Measurements from ENCODE around the gene HIF3A.
"Not testable (repeated sequence)": the region's sequence is repeated elsewhere in the genome, so short reads cannot be mapped to it uniquely, and the experiment has no call there.

Gene HIF3A

DNA sequence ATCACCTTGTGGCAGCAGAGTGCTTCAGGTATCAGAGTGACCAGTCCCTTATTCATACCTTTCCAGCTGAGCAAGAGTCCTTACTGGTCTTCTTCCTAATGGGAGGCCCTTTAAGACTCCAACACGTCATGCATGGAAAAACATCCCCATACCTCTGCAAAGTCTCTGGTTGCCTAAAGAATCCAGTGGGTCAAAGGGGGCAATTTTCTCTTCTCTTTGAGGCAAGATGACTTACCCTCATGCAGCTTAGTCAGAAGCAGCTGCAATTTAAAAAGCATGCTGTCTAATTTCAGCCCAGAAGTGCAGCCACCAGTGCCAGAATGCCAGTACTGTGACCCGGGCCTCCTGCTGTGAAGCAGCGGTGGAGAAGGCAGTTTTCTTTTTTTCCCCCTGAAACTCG, 68.7 kb downstream of the HIF3A start:
- FAIRE-seq, result no peak

- FAIRE-seq, result no peak
Measured at GRCh38 chr19:46366620-46367292, 69.9 kb downstream of the HIF3A start.

GRCh38 chr19:46367426-46367825, 70.6 kb downstream of the HIF3A start:
- no peak for FAIRE-seq

DNA sequence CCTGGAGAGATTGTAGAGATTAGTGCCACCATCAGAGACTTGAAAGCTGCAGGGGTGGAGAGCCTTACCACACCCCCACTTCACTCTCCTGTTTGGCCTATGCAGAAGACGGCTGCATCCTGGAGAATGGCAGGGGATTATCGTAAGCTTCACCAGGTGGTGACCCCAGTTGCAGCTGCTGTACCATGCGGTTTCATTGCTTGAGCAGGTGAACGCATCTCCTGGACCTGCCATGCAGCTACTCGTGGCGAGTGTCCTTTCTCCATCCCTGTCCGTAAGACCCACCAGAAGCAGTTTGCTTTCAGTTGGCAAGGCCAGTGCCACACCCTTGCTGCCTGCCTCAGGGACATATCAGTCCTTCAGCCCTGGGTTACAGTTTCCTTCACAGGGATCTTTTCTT, 71.3 kb downstream of the HIF3A start:
- FAIRE-seq, result no peak

- FAIRE-seq, result no peak
Measured at GRCh38 chr19:46369817-46370216, 73.0 kb downstream of the HIF3A start.

GRCh38 chr19:46371371-46371901, 74.6 kb downstream of the HIF3A start:
- FAIRE-seq, result no peak

- no peak for FAIRE-seq
Measured at GRCh38 chr19:46372901-46373490, 76.2 kb downstream of the HIF3A start.

- no peak for FAIRE-seq
Measured at GRCh38 chr19:46373491-46374359, 76.9 kb downstream of the HIF3A start.

DNA sequence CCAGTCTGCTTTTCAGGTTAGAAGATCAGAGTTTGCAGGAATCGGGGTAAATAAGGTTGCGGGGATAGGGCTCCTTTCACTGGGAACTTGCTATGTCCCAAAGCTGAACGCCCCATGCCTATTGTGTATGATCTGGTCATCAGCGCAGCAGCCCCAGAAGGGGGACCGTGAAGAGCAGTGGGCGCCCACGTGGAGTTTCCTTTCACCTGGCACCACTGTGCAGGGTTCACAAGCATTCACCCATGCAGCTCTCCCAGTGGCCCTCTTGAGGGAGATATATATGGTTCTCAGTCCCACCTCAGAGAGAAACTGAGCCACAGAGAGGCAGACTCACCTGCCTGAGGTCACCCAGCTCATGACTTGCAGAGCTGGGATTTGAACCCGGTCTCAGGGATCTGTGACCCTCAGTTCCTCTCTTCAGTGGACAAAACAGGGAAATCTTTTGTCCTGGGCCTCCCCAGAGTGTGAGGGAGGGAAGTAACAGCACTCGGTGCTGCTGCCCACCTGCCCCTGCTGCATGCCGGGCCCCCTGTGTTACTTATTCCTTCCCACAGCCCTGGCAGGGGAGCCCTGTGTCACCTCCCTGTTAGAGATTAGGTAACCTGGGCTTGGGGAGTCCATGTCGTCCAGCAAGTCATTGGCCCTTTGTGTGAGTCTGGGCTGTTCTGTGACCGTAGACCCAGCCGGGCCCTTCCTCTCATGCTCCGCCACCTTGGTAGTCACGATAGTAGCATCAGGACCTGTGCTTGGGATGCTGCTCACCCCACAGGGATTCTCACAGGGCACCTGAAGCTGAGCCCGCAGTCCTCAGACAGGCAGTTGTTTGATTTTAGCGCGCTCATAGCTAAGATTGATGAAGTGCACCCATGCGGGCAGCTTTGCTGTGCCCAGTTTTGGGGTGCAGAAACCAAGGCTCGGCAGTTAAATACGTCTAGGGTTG, 78.0 kb downstream of the HIF3A start:
- FAIRE-seq, result no peak

DNA sequence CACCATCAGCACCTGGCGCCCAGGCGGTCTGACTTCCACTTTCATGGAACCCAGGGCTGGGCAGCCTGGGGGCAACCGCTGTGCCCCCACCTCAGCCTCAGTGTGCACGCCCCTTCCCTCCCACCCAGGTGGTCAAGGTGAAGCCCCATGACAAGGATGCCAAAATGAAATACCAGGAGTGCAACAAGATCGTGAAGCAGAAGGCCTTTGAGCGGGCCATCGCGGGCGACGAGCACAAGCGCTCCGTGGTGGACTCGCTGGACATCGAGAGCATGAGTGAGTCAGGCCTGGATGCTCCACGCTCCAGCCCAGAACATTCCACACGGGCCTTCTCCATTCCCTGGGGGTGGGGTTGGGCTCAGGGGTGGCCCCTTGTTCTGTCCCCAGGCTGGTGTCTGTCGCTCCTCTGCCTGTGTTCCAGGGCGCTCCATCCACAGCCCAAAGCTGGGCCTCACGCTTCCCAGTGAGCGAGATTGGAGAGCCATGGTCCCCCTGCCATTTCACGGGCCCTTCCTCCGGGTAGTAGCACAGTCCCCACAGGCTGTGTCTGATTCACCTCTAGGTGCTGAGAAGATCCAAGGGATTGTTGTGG, 78.7 kb downstream of the HIF3A start:
- FAIRE-seq, result not testable (repeated sequence)

DNA sequence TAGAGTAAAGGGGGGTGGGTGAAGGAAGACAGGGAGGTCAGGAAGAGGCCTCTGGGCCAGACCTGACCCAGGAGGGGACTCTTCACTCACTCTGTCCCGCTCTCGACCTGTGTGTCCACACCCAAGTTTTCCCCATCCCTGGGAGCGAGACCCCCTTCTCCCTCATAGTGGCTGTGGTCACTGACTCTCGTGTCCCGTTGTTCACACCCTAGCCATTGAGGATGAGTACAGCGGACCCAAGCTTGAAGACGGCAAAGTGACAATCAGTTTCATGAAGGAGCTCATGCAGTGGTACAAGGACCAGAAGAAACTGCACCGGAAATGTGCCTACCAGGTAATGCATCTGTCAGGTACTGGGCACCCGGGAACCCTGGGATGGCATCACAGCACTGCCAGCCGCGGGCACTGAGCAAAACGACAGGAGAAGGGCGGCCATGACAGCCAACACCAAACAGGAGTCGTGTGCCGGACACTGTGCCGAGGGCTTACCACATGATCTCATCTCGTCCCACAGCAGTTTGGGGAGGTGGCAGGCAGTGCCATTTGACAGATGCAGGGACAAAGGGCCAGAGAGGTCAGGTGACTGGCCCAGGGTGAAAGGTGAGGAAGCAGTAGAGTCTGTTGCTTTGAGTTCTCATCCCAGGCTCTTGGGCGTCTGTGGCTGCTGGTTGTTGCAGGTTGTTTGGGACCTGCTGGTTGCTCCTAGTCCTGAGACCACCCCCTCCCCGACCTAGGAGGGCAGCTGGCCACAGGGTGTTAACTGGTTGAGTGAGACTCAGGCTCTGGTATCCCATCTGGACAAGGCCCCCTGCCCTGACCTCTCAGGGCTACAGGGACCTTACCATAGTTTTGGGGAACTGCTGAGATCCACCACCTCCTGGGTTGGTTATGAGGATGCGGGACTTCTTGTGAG, 79.7 kb downstream of the HIF3A start:
- FAIRE-seq, result no peak

DNA sequence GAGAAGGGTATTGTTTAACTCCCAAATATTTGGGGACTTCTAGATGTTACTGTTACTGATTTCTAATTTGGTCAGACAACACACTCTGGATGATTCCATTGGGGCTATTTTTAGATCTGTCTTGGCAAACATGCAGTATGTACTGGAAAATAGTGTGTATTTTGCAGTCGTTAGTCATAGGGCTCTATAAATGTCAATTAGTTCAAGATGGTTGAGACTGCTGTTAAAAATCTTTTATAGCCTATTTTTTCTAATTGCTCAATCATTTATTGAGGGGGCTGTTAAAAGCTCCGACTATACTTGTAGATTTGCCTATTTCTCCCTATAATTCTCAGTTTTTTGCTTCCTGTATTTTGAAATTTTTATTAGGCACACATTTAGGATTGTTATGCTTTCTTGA, 81.4 kb downstream of the HIF3A start:
- FAIRE-seq, result no peak

DNA sequence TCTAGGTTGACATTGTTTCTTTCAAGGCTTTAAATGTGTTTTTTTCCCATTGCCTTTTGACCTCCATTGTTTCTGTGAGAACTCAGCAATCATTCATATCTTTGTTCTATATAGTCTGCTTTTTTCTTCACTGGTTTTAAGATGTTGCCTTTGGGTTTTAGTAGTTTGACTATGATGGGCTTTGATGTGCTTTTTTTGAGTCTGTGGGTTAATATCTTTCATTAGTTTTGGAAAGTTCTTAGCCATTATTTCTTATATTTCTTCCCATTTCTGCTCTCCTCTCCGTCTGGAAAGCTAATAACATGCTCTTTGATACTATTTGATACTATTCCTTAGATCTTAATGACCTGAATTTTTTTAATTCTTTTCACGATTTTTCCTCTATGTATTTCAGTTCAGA, 83.8 kb downstream of the HIF3A start:
- no peak for FAIRE-seq

DNA sequence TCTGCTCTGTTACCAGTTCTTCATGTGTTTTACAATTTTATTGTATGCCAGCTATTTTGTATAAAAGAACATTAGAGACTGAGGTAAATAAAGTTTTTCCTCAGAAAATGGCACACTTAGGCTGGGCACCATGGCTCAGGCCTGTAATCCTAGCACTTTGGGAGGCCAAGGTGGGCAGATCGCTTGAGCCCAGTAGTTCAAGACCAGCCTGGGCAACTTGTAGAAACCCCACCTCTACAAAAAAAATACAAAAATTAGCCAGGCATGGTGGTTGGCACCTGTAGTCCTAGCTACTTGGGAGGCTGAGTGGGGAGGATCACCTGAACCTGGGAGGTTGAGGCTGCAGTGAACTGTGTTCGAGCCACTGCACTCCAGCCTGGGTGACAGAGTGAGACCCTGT, 84.5 kb downstream of the HIF3A start:
- no peak for FAIRE-seq

DNA sequence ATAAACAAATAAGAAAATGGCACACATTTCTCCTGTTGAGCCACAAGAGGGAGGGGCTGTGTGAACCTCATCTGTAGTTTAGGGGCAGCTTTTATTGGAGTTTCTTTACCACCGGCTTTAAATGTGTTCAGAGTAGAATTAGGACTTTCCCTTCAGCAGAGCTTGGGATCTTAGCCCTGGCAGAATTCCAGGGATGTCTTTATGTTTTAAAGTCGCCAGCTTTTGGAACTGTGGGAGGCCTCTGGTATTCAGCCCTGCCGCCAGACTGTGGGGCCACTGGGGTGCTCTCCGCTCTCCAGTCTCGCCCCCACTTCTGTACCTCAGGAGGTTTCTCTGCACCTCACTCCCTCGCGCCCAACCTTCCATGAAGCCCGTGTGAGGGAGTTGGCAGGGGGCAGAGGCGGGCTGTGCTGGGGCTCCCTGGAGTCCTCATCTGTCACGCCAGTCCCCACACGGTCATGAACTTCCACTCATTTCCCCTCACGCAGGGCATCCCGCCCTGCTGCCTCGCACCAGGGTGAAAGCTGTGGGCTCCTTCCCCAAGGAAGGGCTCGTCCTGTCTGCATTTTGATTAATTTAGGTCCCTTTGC, 85.0 kb downstream of the HIF3A start:
- no peak for FAIRE-seq

- no peak for FAIRE-seq
Measured at GRCh38 chr19:46383171-46383815, 86.5 kb downstream of the HIF3A start.

GRCh38 chr19:46383846-46384245, 87.0 kb downstream of the HIF3A start:
- FAIRE-seq, result no peak

DNA sequence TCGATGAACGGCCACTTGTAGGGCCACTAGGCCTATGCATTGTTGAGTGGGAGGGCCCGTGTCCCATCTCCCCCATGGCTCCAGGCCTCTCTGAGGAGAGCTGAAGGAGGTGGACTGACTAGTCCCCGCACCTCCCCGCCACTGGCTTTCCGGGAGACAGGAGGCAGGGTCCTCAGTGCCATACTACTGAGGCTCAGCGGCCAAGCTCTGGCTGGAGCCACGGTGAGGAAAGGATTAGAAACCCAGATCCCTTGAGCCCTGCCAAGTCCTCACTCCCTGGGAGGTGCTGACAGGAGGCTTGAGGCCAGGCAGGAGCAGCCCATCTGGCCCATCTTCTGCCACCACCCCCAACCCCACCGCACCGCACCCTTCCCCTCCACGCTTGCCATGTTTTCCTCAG, 87.6 kb downstream of the HIF3A start:
- FAIRE-seq, result no peak

DNA sequence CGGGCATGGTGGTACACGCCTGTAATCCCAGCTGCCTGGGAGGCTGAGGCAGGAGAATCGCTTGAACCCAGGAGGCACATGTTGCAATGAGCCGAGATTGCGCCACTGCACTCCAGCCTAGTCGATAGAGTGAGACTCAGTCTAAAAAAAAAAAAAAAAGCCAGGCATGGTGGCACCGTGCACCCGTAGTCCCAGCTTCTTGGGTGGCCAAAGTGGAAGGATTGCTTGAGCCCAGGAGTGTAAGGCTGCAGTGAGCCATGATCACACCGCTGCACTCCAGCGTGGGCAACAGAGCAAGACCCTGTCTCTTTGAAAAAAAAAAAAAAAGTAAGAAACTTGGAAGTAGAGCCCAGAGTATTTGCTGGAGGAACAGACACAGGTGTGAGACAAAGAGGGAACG, 88.8 kb downstream of the HIF3A start:
- no peak for FAIRE-seq

DNA sequence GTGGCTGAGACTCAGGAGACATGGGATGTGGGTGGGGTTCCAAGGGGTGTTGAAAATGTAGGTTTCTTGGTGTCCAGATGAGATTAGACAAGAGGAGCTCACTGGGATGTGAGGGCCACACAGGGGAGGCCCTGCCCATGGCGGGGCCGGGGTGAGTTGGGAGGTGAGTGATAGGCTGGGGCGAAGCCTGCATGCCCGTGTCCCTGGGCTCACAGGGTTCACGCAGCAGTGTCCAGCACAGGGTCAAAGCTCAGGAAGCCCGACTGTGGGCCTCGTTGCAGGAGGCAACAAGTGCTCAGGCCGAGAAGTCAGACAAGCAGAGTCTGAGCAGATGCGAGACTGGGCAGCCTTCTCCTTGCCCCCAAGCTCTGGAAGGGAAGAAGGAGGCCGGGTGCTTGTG, 89.3 kb downstream of the HIF3A start:
- FAIRE-seq, result no peak
